HEK293 (cell line): ENCODE data around the gene PXDC1.
A peak's percentile ranks its signal among the peaks of the same experiment; 100 is the strongest.

Experiments used
- CTCF ChIA-PET: fragments of 350-600 bp; formaldehyde crosslinking; extraction: SDS; loops from one replicate; lab custom pipeline; 2021; ENCODE audit warnings: antibody characterized with exemption; lab: Yijun Ruan, JAX
- POLR2A ChIA-PET: fragments of 300-600 bp; formaldehyde crosslinking; extraction: SDS; loops from one replicate; lab custom pipeline; 2020; ENCODE audit warnings: antibody characterized with exemption, inconsistent platforms; lab: Yijun Ruan, JAX
- H3K27ac ChIP-seq: fragments of 200-500 bp; sonication (Bioruptor generic); 2 replicates; pipeline ENCODE4 v1.5.1; 2014; ENCODE audit warnings: low read depth, low read length, control low read depth, inconsistent platforms; ENCODE audit errors: extremely low read depth
- H3K36me3 ChIP-seq, 2 experiments: fragments of 200-500 bp in 1 of 2; sonication (Bioruptor generic) in 1 of 2; 1 replicate in 1 of 2; 2 replicates in 1 of 2; pipeline ENCODE4 v1.5.1; 2014 to 2017; ENCODE audit warnings: inconsistent platforms in 2 of 2, low read length in 2 of 2; ENCODE audit not compliant: control insufficient read depth in 2 of 2, insufficient read depth in 1 of 2
- H3K4me1 ChIP-seq: fragments of 200-500 bp; sonication (Bioruptor generic); 2 replicates; pipeline ENCODE4 v1.5.1; 2014; ENCODE audit warnings: mild to moderate bottlenecking, low read length, inconsistent platforms; ENCODE audit not compliant: control insufficient read depth, insufficient read depth
- H3K4me3 ChIP-seq: 2 replicates; pipeline ENCODE4 v1.5.1; 2011; ENCODE audit warnings: low read depth, mild to moderate bottlenecking, control low read depth, low read length, moderate library complexity
- H3K9me3 ChIP-seq: fragments of 200-500 bp; sonication (Bioruptor generic); 2 replicates; pipeline ENCODE4 v1.5.1; 2014; ENCODE audit warnings: low read depth, low read length, inconsistent platforms; ENCODE audit not compliant: control insufficient read depth, insufficient read depth
- KLF10 ChIP-seq: fragments of 450-650 bp; IDR thresholded peaks from 2 replicates; pipeline ENCODE4 v1.5.1; 2018; ENCODE audit warnings: missing biosample characterization, mild to moderate bottlenecking, missing genetic modification characterization
- KLF7 ChIP-seq: fragments of 450-650 bp; formaldehyde crosslinking; IDR thresholded peaks from 2 replicates; pipeline ENCODE4 v1.5.1; 2016; ENCODE audit warnings: missing biosample characterization, missing genetic modification characterization, borderline replicate concordance
- SCRT2 ChIP-seq: fragments of 450-650 bp; formaldehyde crosslinking; IDR thresholded peaks from 2 replicates; pipeline ENCODE4 v1.5.1; 2016; ENCODE audit warnings: missing biosample characterization, missing genetic modification characterization
- ZBTB49 ChIP-seq: fragments of 450-650 bp; formaldehyde crosslinking; IDR thresholded peaks from 2 replicates; pipeline ENCODE4 v1.5.1; 2016; ENCODE audit warnings: missing biosample characterization, missing genetic modification characterization, low read depth
- ZNF112 ChIP-seq: fragments of 450-650 bp; formaldehyde crosslinking; IDR thresholded peaks from 2 replicates; pipeline ENCODE4 v1.5.0; 2017; ENCODE audit warnings: missing biosample characterization, missing genetic modification characterization
- ZNF114 ChIP-seq: fragments of 450-650 bp; formaldehyde crosslinking; IDR thresholded peaks from 2 replicates; pipeline ENCODE4 v1.5.0; 2017; ENCODE audit warnings: missing biosample characterization, missing genetic modification characterization
- ZNF121 ChIP-seq: fragments of 450-650 bp; formaldehyde crosslinking; IDR thresholded peaks from 2 replicates; pipeline ENCODE4 v1.5.1; 2016; ENCODE audit warnings: missing biosample characterization, missing genetic modification characterization
- ZNF133 ChIP-seq: fragments of 450-650 bp; formaldehyde crosslinking; IDR thresholded peaks from 2 replicates; pipeline ENCODE4 v1.5.1; 2016; ENCODE audit warnings: missing biosample characterization, missing genetic modification characterization
- ZNF140 ChIP-seq: fragments of 450-650 bp; formaldehyde crosslinking; IDR thresholded peaks from 2 replicates; pipeline ENCODE4 v1.5.1; 2016; ENCODE audit warnings: missing biosample characterization, missing genetic modification characterization
- ZNF2 ChIP-seq: fragments of 450-650 bp; formaldehyde crosslinking; IDR thresholded peaks from 2 replicates; pipeline ENCODE4 v1.5.1; 2016; ENCODE audit warnings: missing biosample characterization, missing genetic modification characterization
- ZNF423 ChIP-seq: fragments of 450-650 bp; formaldehyde crosslinking; IDR thresholded peaks from 2 replicates; pipeline ENCODE4 v1.5.1; 2016; ENCODE audit warnings: missing biosample characterization, missing genetic modification characterization
- ZNF433 ChIP-seq: fragments of 450-650 bp; formaldehyde crosslinking; IDR thresholded peaks from 2 replicates; pipeline ENCODE4 v1.5.1; 2016; ENCODE audit warnings: missing biosample characterization, missing genetic modification characterization, low read depth
- ZNF449 ChIP-seq: fragments of 450-650 bp; formaldehyde crosslinking; IDR thresholded peaks from 2 replicates; pipeline ENCODE4 v1.5.1; 2017; ENCODE audit warnings: missing biosample characterization, mild to moderate bottlenecking, missing genetic modification characterization, moderate library complexity
- ZNF501 ChIP-seq: fragments of 450-650 bp; formaldehyde crosslinking; IDR thresholded peaks from 2 replicates; pipeline ENCODE4 v1.5.1; 2016; ENCODE audit warnings: missing biosample characterization, missing genetic modification characterization
- ZNF513 ChIP-seq: fragments of 450-650 bp; IDR thresholded peaks from 2 replicates; pipeline ENCODE4 v1.5.1; 2018; ENCODE audit warnings: missing biosample characterization, missing genetic modification characterization
- ZNF558 ChIP-seq: fragments of 450-650 bp; formaldehyde crosslinking; IDR thresholded peaks from 2 replicates; pipeline ENCODE4 v1.5.1; 2016; ENCODE audit warnings: missing biosample characterization, missing genetic modification characterization
- ZNF624 ChIP-seq: fragments of 450-650 bp; formaldehyde crosslinking; IDR thresholded peaks from 2 replicates; pipeline ENCODE4 v1.5.1; 2017; ENCODE audit warnings: missing biosample characterization, missing genetic modification characterization
- ZNF645 ChIP-seq: fragments of 450-650 bp; formaldehyde crosslinking; IDR thresholded peaks from 2 replicates; pipeline ENCODE4; 2016; ENCODE audit warnings: missing biosample characterization, missing genetic modification characterization
- ZNF654 ChIP-seq: fragments of 450-650 bp; formaldehyde crosslinking; IDR thresholded peaks from 2 replicates; pipeline ENCODE4 v1.5.1; 2016; ENCODE audit warnings: low read depth, missing biosample characterization, missing genetic modification characterization
- ZNF747 ChIP-seq: fragments of 450-650 bp; formaldehyde crosslinking; IDR thresholded peaks from 2 replicates; pipeline ENCODE4 v1.5.1; 2016; ENCODE audit warnings: missing biosample characterization, missing genetic modification characterization
- ZSCAN4 ChIP-seq: fragments of 450-650 bp; formaldehyde crosslinking; IDR thresholded peaks from 2 replicates; pipeline ENCODE4 v1.5.1; 2017; ENCODE audit warnings: missing biosample characterization, missing genetic modification characterization
- TF ChIP-seq, protein P1 (sequence below): fragments of 450-650 bp; formaldehyde crosslinking; IDR thresholded peaks from 2 replicates; pipeline ENCODE4 v1.5.1; 2016; ENCODE audit warnings: missing biosample characterization, missing genetic modification characterization

The PXDC1 gene

GRCh38 chr6:3743541-3743940 lies 8.0 kb downstream of the PXDC1 start:
- CTCF ChIA-PET = interaction anchor here (0.6 to 7.8 kb wide), 33 partner anchors 11 to 468 kb away, joined by 3 to 107 read pairs (median 5); partner anchors contain the start of gene FAM50B
- peaks cover 0 to 6% of the 10 kb centered on the region in 2 experiments; a peak in 1 of 3 replicates for H3K36me3 ChIP-seq
- peaks cover 6% of the 10 kb centered on the region; the same call in 1 of the 2 replicates for H3K4me1 ChIP-seq
- TF ChIP-seq SCRT2 (tag by site-specific recombination) (peak; percentile 54), ZNF133 (tag by site-specific recombination) (no peak)
- TF ChIP-seq, all 188 proteins: peak for 1
- POLR2A ChIA-PET = interaction anchor here (1.0 to 1.5 kb wide), 2 partner anchors 105 to 235 kb away, joined by 4 to 8 read pairs; partner anchors contain the start of gene FAM50B
- Histone ChIP-seq H3K4me3 (no peak overlapping the region), H3K9me3 (no peaks in the 10 kb centered on the region), H3K27ac (no peak overlapping the region)

DNA sequence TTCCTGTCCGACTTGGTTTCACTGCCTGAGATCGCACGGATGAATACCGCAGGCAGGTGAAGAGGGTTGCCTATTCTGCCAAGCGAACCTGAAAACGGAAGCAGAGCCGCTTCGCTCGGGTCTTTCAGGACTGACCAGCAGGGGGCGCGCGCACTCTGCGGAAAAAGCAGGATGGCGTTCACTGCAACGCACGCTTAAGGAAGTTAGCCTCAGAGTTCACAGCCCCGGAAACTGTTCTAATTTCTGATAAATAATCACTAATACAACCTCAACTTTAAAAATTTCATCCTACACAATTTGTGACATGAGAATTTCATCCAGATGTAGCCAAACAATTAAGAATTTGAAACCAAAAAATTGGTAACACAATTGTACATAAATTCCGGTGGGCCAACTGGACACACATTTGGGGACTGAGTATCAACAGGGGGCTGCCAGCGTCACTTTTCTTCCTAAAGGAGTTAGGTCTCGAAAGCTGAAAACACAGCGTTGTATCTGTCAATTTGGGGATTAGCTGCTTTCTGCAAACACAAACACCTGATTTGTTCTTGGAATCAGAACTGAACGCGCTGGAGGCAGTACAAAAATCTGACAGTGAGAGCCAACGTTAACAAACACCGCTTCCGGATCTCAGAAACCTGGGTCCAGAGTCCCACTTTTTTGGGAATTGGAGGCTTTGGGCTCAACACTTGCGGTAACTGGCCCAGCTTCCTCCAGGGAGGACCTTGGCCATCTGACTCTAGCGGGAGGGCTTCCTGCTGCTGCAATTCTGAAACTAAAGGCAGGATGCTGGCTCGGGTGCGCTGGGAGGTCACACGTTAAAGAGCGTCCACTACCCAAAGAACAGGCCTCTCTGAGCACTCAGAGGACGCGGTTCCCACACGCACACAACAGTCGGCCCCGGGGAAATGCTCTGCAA lies 8.8 kb downstream of the PXDC1 start:
- Histone ChIP-seq H3K27ac (no peak overlapping the region), H3K4me3 (no peak overlapping the region), H3K4me1 (peaks cover 6% of the 10 kb centered on the region; the same call in 1 of the 2 replicates), H3K36me3 (peaks cover 0 to 13% of the 10 kb centered on the region in 2 experiments; a peak in 1 of 3 replicates), H3K9me3 (no peaks in the 10 kb centered on the region)
- CTCF ChIA-PET = interaction anchor here (0.6 to 7.8 kb wide), 51 partner anchors 10 to 511 kb away, joined by 3 to 107 read pairs (median 3); partner anchors contain the start of gene FAM50B
- POLR2A ChIA-PET = interaction anchor here (0.9 to 1.5 kb wide), 3 partner anchors 106 to 248 kb away, joined by 3 to 8 read pairs (median 4); partner anchors contain the start of gene FAM50B
- TF ChIP-seq ZNF449 (no peak), ZNF114 (no peak), ZNF2 (tag by site-specific recombination) (0 out of 2 replicates have a peak, but pooled peaks have one; percentile 57), ZBTB49 (no peak), ZNF747 (tag by site-specific recombination) (no peak), ZNF558 (tag by site-specific recombination) (no peak), ZNF654 (tag by site-specific recombination) (peak; percentile 94), ZNF624 (tag by site-specific recombination) (no peak), ZSCAN4 (no peak), KLF7 (tag by site-specific recombination) (no peak), ZNF645 (tag by site-specific recombination) (no peak), ZNF423 (no peak), ZNF513 (tag by site-specific recombination) (no peak), KLF10 (tag by site-specific recombination) (no peak), ZNF140 (tag by site-specific recombination) (no peak), ZNF112 (tag by site-specific recombination) (no peak), ZNF501 (tag by site-specific recombination) (no peak), ZNF121 (tag by site-specific recombination) (no peak), ZNF433 (tag by site-specific recombination) (no peak)
- TF ChIP-seq, protein P1, sequence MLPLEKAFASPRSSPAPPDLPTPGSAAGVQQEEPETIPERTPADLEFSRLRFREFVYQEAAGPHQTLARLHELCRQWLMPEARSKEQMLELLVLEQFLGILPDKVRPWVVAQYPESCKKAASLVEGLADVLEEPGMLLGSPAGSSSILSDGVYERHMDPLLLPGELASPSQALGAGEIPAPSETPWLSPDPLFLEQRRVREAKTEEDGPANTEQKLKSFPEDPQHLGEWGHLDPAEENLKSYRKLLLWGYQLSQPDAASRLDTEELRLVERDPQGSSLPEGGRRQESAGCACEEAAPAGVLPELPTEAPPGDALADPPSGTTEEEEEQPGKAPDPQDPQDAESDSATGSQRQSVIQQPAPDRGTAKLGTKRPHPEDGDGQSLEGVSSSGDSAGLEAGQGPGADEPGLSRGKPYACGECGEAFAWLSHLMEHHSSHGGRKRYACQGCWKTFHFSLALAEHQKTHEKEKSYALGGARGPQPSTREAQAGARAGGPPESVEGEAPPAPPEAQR (tag by site-specific recombination) = no peak
